K562 (cell line): ENCODE results near the gene ATXN1. TPM values are rescaled to one million over a fixed set of nuclear protein-coding genes. Genes with fewer than 3 reads are reported as not detected.

Source experiments
- ATAC-seq: fragments of 200-7000 bp; cut with Tn5 transposase; 3 replicates; pipeline ENCODE4 v1.9.1; 2020; ENCODE audit warnings: moderate library complexity
- BruUV-seq: library from RNA; stranded (reverse); fragments of 400-500 nt; replicated peaks from 2 replicates; lab custom pipeline; 2021; lab: Mats Ljungman, UMichigan
- CTCF ChIA-PET: fragments of 300-600 bp; formaldehyde crosslinking; extraction: SDS; loops from one replicate; lab custom pipeline; 2021; ENCODE audit warnings: low intra/inter-chr PET ratio; lab: Yijun Ruan, JAX
- POLR2A ChIA-PET: fragments of 300-600, 350-650 bp; sonication (Branson Sonifier 250); formaldehyde crosslinking; extraction: SDS; loops from one replicate; lab custom pipeline; 2021; ENCODE audit warnings: antibody characterized with exemption, inconsistent platforms; lab: Yijun Ruan, JAX
- DNase-seq, 4 experiments: peaks; one replicate each; pipeline versions ENCODE4 v3.0.0 to v3.0.0-alpha.2; 2011 to 2018; ENCODE audit warnings: low spot score in 3 of 4, mixed read lengths in 3 of 4; ENCODE audit errors: extremely low read depth in 1 of 4
- FAIRE-seq: peaks from 2 replicates; lab custom pipeline; 2011; peaks lifted over from hg19 to GRCh38; lab: Jason Lieb, UNC
- H2AFZ ChIP-seq: 2 replicates; pipeline ENCODE4 v1.6.0; 2011; ENCODE audit warnings: low read depth, low read length, control low read depth, inconsistent platforms
- H3K27ac ChIP-seq: fragments of 200-600 bp; 3 replicates; pipeline ENCODE4 v1.8.0; 2011; ENCODE audit warnings: low read depth, mild to moderate bottlenecking, control low read depth, inconsistent platforms, low read length, moderate library complexity, mixed read lengths; ENCODE audit errors: extremely low read depth
- H3K27me3 ChIP-seq, 2 experiments: fragments of 300-600 bp in 1 of 2; 2 replicates in 1 of 2; 3 replicates in 1 of 2; pipeline versions ENCODE4 v1.6.0 to v1.8.0; 2011; ENCODE audit warnings: inconsistent platforms in 2 of 2, low read length in 2 of 2, mild to moderate bottlenecking in 1 of 2, mixed read lengths in 1 of 2, moderate library complexity in 1 of 2; ENCODE audit not compliant: control insufficient read depth in 2 of 2, insufficient read depth in 2 of 2
- H3K36me3 ChIP-seq: fragments of 300-600 bp; 3 replicates; pipeline ENCODE4 v1.8.0; 2011; ENCODE audit warnings: mild to moderate bottlenecking, low read length, inconsistent platforms; ENCODE audit not compliant: control insufficient read depth, insufficient read depth
- H3K4me1 ChIP-seq, 2 experiments: fragments of 200-600 bp in 1 of 2; replicated peaks in 1 of 2; 2 replicates in 1 of 2; 3 replicates in 1 of 2; pipeline versions ENCODE4 v1.5.1 to v1.8.0; 2011; ENCODE audit warnings: inconsistent platforms in 2 of 2, low read length in 2 of 2, mild to moderate bottlenecking in 1 of 2, mixed read lengths in 1 of 2, moderate library complexity in 1 of 2; ENCODE audit not compliant: control insufficient read depth in 2 of 2, insufficient read depth in 2 of 2
- H3K4me2 ChIP-seq: 2 replicates; pipeline ENCODE4 v1.6.1; 2011; ENCODE audit warnings: low read length, control low read depth, inconsistent platforms, mixed read lengths; ENCODE audit not compliant: insufficient read depth
- H3K4me3 ChIP-seq: fragments of 200-600 bp; sonication (generic), shearing (Covaris generic); 2 replicates; pipeline ENCODE4 v1.5.1; 2016; ENCODE audit warnings: control low read depth, inconsistent platforms
- H3K79me2 ChIP-seq: fragments of 200-600 bp; 3 replicates; pipeline ENCODE4 v1.8.0; 2011; ENCODE audit warnings: low read length, inconsistent platforms; ENCODE audit not compliant: control insufficient read depth, insufficient read depth
- H3K9ac ChIP-seq, 2 experiments: 2 replicates each; pipeline versions ENCODE4 v1.6.0 to v1.6.1; 2011; ENCODE audit warnings: low read depth in 2 of 2, low read length in 2 of 2, control low read depth in 1 of 2, inconsistent platforms in 1 of 2, mild to moderate bottlenecking in 1 of 2, mixed read lengths in 1 of 2; ENCODE audit not compliant: insufficient read depth in 1 of 2
- H3K9me1 ChIP-seq: one replicate; pipeline ENCODE4 v1.6.0; 2011; ENCODE audit warnings: inconsistent platforms, mild to moderate bottlenecking, low read length, moderate library complexity; ENCODE audit not compliant: control insufficient read depth, insufficient read depth
- H3K9me3 ChIP-seq: replicated peaks from 2 replicates; pipeline ENCODE4 v1.5.1; 2011; ENCODE audit warnings: low read depth, low read length, inconsistent platforms; ENCODE audit not compliant: control insufficient read depth, insufficient read depth
- H4K20me1 ChIP-seq: replicated peaks from 2 replicates; pipeline ENCODE4 v1.6.1; 2011; ENCODE audit warnings: low read length, inconsistent platforms, mixed read lengths; ENCODE audit not compliant: control insufficient read depth, insufficient read depth
- CTCF ChIP-seq, 3 experiments: IDR thresholded peaks in 2 of 3; conservative IDR thresholded peaks in 1 of 3; 2 replicates each; pipeline ENCODE4 v1.5.1; 2011 to 2012; ENCODE audit warnings: low read length in 3 of 3, mild to moderate bottlenecking in 3 of 3, control low read depth in 2 of 3, improper control_type of control experiment in 1 of 3, inconsistent platforms in 1 of 3, low read depth in 1 of 3, mixed read lengths in 1 of 3, moderate library complexity in 1 of 3; ENCODE audit not compliant: insufficient read depth in 2 of 3
- CTCFL ChIP-seq: IDR thresholded peaks from 2 replicates; pipeline ENCODE4 v1.6.1; 2011; ENCODE audit warnings: borderline replicate concordance, low read depth, mild to moderate bottlenecking, moderate library complexity, low read length; ENCODE audit not compliant: insufficient read depth, poor library complexity, severe bottlenecking
- NR3C1 ChIP-seq: sonication (generic); formaldehyde crosslinking; IDR thresholded peaks from 2 replicates; pipeline ENCODE4 v1.8.1; 2022; ENCODE audit warnings: missing genetic modification reagents
- RAD21 ChIP-seq, 2 experiments: fragments of 250-450 bp in 1 of 2; fragments of 450-650 bp in 1 of 2; sonication (Bioruptor Pico) in 1 of 2; formaldehyde crosslinking in 1 of 2; IDR thresholded peaks in 1 of 2; conservative IDR thresholded peaks in 1 of 2; 2 replicates each; pipeline versions ENCODE4 v1.4.0 to v1.8.0; 2020 to 2022; ENCODE audit warnings: mild to moderate bottlenecking in 2 of 2, moderate library complexity in 1 of 2
- REST ChIP-seq, 2 experiments: fragments of 450-650 bp; formaldehyde crosslinking in 1 of 2; IDR thresholded peaks; 2 replicates each; pipeline versions ENCODE4 v1.4.0 to v1.6.1; 2014 to 2020; ENCODE audit warnings: mild to moderate bottlenecking in 2 of 2, borderline replicate concordance in 1 of 2, low read depth in 1 of 2
- SAFB2 ChIP-seq: fragments of 200-400 bp; formaldehyde crosslinking; IDR thresholded peaks from 2 replicates; pipeline ENCODE4 v1.6.1; 2018; ENCODE audit warnings: borderline replicate concordance, low read length, low read depth, moderate library complexity; ENCODE audit not compliant: severe bottlenecking
- XRCC3 ChIP-seq: fragments of 450-650 bp; IDR thresholded peaks from 2 replicates; pipeline ENCODE4 v1.6.1; 2017; ENCODE audit warnings: mild to moderate bottlenecking, moderate library complexity
- ZNF263 ChIP-seq: sonication (generic); formaldehyde crosslinking; IDR thresholded peaks from 2 replicates; pipeline ENCODE4 v1.8.0; 2022; ENCODE audit warnings: mild to moderate bottlenecking, missing genetic modification reagents, borderline replicate concordance
- WGBS: fragments of 100-300 bp; shearing (Covaris generic); methylation state at CpG from one replicate; pipeline ENCODE4 v1.1.6; 2016; ENCODE audit warnings: low coverage, mixed read lengths; ENCODE audit not compliant: insufficient coverage; ENCODE audit errors: missing lambda C conversion rate; 5-methylcytosine and 5-hydroxymethylcytosine counted together
- in situ Hi-C: fragments of 300-500 bp; cut with MboI; formaldehyde crosslinking; loops from 4 replicates; pipeline ENCODE4 v1.15.0; 2018; ENCODE audit warnings: inconsistent platforms, mixed read lengths
- intact Hi-C: fragments of 100-400 bp; cut with micrococcal nuclease; formaldehyde crosslinking; loops from 2 replicates; pipeline ENCODE4 v1.14.2; 2022
- polyA plus RNA-seq, 8 experiments: library from polyadenylated mRNA; depleted of rRNA in 4 of 8; stranded (reverse) in 5 of 8; unstranded in 3 of 8; fragments of >200 nt; fragmentation: Nextera tagmentation in 2 of 8; fragmentation: Illumina TruSeq in 1 of 8; extraction: Ambion mirVana in 2 of 8; extraction: Trizol in 1 of 8; gene quantifications; 2 replicates each; pipeline versions ENCODE4 v1.2.1 to v1.2.3, GENCODE V29; 2011 to 2014; ENCODE audit warnings: inconsistent platforms in 1 of 8, missing spikeins in 1 of 8
- total RNA-seq, 7 experiments: library from RNA; depleted of rRNA in 6 of 7; stranded (reverse); fragments of >200 nt in 6 of 7; fragmentation: Illumina TruSeq in 2 of 7; extraction: Trizol in 2 of 7; gene quantifications; 2 replicates each; pipeline versions ENCODE4 v1.2.1 to v1.2.3, GENCODE V29; 2011 to 2021; ENCODE audit warnings: low replicate concordance in 1 of 7

Gene ATXN1
- total and polyA plus RNA-seq, 9 of the 15 experiments (the other 6 are each of a cell fraction or from before 2014, with no cell fraction given): under 0.01 to 1.2 (median 0.58) TPM

- BruUV-seq: no TSS peak
- Histone ChIP-seq H3K4me2 (no peak overlapping the region), H3K9me1 (no peaks in the 10 kb centered on the region), H3K4me3 (no peak overlapping the region), H3K27me3 (peaks cover 11 to 16% of the 10 kb centered on the region in 2 experiments; a peak in 4 of 5 replicates), H3K4me1 (no peaks in the 10 kb centered on the region), H2AFZ (no peak overlapping the region), H4K20me1 (no peaks in the 10 kb centered on the region), H3K27ac (no peak overlapping the region), H3K9ac (no peak overlapping the region), H3K9me3 (no peaks in the 10 kb centered on the region), H3K36me3 (no peaks in the 10 kb centered on the region), H3K79me2 (no peaks in the 10 kb centered on the region)
- intact Hi-C loops: loop anchor here (5.0 kb wide), 1 partner anchor 248 kb away; the partner anchor contains the start of gene ATXN1
- WGBS: 4% methylated on average over 8 of the region's 8 CpGs
- POLR2A ChIA-PET: interaction anchor here (1.2 kb wide), 1 partner anchor 10 kb away, joined by 3 read pairs; no protein-coding TSS in a partner anchor
- in situ Hi-C loops: no loop called here
- CTCF ChIA-PET: no interaction called here
- peak; percentile 78 for ATAC-seq
- DNase-seq: peak; percentile 26 to 31 (median 26)
- FAIRE-seq: peak; percentile 83
- peak; percentile 25 to 52; a peak in 3 of 4 replicates for TF ChIP-seq RAD21 (CRISPR knock-in tag; conservative IDR thresholded peaks at IDR 0.05 in 1 of 2, IDR thresholded peaks at IDR 0.05 in 1 of 2)
- TF ChIP-seq REST (IDR thresholded peaks at IDR 0.05; ENCODE audit: borderline replicate concordance): peak; percentile 21; the same call in 1 of the 2 replicates
- TF ChIP-seq REST (CRISPR knock-in tag; IDR thresholded peaks at IDR 0.05; ENCODE audit: low read depth): no peak
- TF ChIP-seq NR3C1 (CRISPR knock-in tag): no peak
- TF ChIP-seq SAFB2: no peak
- peak; percentile 41 to 54 (median 44) for TF ChIP-seq CTCF (IDR thresholded peaks at IDR 0.05 in 2 of 3, conservative IDR thresholded peaks at IDR 0.05 in 1 of 3; ENCODE audit: insufficient read depth in 2 of 3, low read depth in 1 of 3, low read length in 3 of 3)
- TF ChIP-seq CTCFL: peak; percentile 34
- no peak for TF ChIP-seq ZNF263 (CRISPR knock-in tag)
- TF ChIP-seq XRCC3: no peak
These were observed 247.0 kb downstream of the ATXN1 start for GRCh38 chr6:16514249-16514648.
